ENCODE data around the gene BYSL.

GRCh38 chr6:41881506-41881905, 39.8 kb upstream of the BYSL start:
- TF ChIP-seq, protein P1, sequence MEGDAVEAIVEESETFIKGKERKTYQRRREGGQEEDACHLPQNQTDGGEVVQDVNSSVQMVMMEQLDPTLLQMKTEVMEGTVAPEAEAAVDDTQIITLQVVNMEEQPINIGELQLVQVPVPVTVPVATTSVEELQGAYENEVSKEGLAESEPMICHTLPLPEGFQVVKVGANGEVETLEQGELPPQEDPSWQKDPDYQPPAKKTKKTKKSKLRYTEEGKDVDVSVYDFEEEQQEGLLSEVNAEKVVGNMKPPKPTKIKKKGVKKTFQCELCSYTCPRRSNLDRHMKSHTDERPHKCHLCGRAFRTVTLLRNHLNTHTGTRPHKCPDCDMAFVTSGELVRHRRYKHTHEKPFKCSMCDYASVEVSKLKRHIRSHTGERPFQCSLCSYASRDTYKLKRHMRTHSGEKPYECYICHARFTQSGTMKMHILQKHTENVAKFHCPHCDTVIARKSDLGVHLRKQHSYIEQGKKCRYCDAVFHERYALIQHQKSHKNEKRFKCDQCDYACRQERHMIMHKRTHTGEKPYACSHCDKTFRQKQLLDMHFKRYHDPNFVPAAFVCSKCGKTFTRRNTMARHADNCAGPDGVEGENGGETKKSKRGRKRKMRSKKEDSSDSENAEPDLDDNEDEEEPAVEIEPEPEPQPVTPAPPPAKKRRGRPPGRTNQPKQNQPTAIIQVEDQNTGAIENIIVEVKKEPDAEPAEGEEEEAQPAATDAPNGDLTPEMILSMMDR (IDR thresholded peaks at IDR 0.05) = no peak
- TF ChIP-seq POLR2A (IDR thresholded peaks at IDR 0.05) = no peak

Measured in esophagus squamous epithelium (tissue), 4 donors.